SHP77 (cell line): ENCODE data around the gene METTL4.
"Not testable (repeated sequence)": the region's sequence is repeated elsewhere in the genome, so short reads cannot be mapped to it uniquely, and the experiment has no call there.

Source experiments
- DNase-seq, 2 experiments: peaks; one replicate each; lab custom pipeline; 2025; lab: John Stamatoyannopoulos, UW

METTL4 gene

GRCh38 chr18:2564373-2564772 is 6.9 kb downstream of the METTL4 start:
- DNase-seq, result no peak

GRCh38 chr18:2559249-2559648 is 12.1 kb downstream of the METTL4 start:
- DNase-seq, result no peak

GRCh38 chr18:2557536-2557935 is 13.8 kb downstream of the METTL4 start:
- no peak for DNase-seq

- no peak for DNase-seq
These were observed 15.4 kb downstream of the METTL4 start for GRCh38 chr18:2555895-2556294.

GRCh38 chr18:2554696-2555095 is 16.6 kb downstream of the METTL4 start:
- DNase-seq, result no peak

GRCh38 chr18:2551425-2551824 is 19.9 kb downstream of the METTL4 start:
- DNase-seq, result no peak

- no peak for DNase-seq
These were observed 21.8 kb downstream of the METTL4 start for GRCh38 chr18:2549462-2549861.

- DNase-seq, result peak; percentile 10 to 44
These were observed 23.7 kb downstream of the METTL4 start for GRCh38 chr18:2547477-2548087.

- no peak for DNase-seq
These were observed 26.1 kb downstream of the METTL4 start for GRCh38 chr18:2545155-2545554.

- peak; percentile 9 to 11 for DNase-seq
These were observed 29.3 kb downstream of the METTL4 start for GRCh38 chr18:2541925-2542563.

GRCh38 chr18:2540575-2540974 is 30.7 kb downstream of the METTL4 start:
- no peak for DNase-seq

- no peak for DNase-seq
These were observed 32.5 kb downstream of the METTL4 start for GRCh38 chr18:2538844-2539243.

- no peak for DNase-seq
These were observed 33.1 kb downstream of the METTL4 start for GRCh38 chr18:2538236-2538635.

- DNase-seq, result no peak
These were observed 34.0 kb downstream of the METTL4 start for GRCh38 chr18:2537296-2537695.

GRCh38 chr18:2536493-2536892 is 34.8 kb downstream of the METTL4 start:
- no peak for DNase-seq

- DNase-seq, result no peak
These were observed 35.2 kb downstream of the METTL4 start for GRCh38 chr18:2536063-2536462.

GRCh38 chr18:2535419-2535910 is 35.8 kb downstream of the METTL4 start:
- no peak for DNase-seq

GRCh38 chr18:2534906-2535305 is 36.4 kb downstream of the METTL4 start:
- DNase-seq, result no peak

GRCh38 chr18:2532797-2533196 is 38.5 kb downstream of the METTL4 start:
- no peak for DNase-seq

- DNase-seq, result no peak
These were observed 39.6 kb downstream of the METTL4 start for GRCh38 chr18:2531751-2532150.

GRCh38 chr18:2529154-2529553 is 42.2 kb downstream of the METTL4 start:
- DNase-seq, result no peak

GRCh38 chr18:2526329-2526728 is 45.0 kb downstream of the METTL4 start:
- no peak for DNase-seq

- not testable (repeated sequence) for DNase-seq
These were observed 46.5 kb downstream of the METTL4 start for GRCh38 chr18:2524794-2525198.

- peak; percentile 21 to 33 for DNase-seq
These were observed 49.2 kb downstream of the METTL4 start for GRCh38 chr18:2522112-2522511.
